HCT116 (cell line): ENCODE measurements around the gene THOC1. TPM values are rescaled to one million over a fixed set of nuclear protein-coding genes. Genes with fewer than 3 reads are reported as not detected.

Source experiments
- ATAC-seq: fragments of 200-7000 bp; cut with Tn5 transposase; 2 replicates; pipeline ENCODE4 v1.9.1; 2020; ENCODE audit warnings: mild to moderate bottlenecking, moderate library complexity
- BruUV-seq: library from RNA; stranded (reverse); fragments of 400-500 nt; replicated peaks from 2 replicates; lab custom pipeline; 2021; lab: Mats Ljungman, UMichigan
- CTCF ChIA-PET: fragments of 300-600 bp; sonication (Branson Sonifier 250); formaldehyde crosslinking; loops from one replicate; lab custom pipeline; 2021; ENCODE audit warnings: antibody characterized with exemption; lab: Charles Lee
- POLR2A ChIA-PET: fragments of 300-600, 350-600 bp; sonication (Branson Sonifier 250); formaldehyde crosslinking; loops from one replicate; lab custom pipeline; 2021; ENCODE audit warnings: antibody characterized with exemption; lab: Charles Lee
- RAD21 ChIA-PET, 2 experiments: fragments of 300-600 bp; sonication (Branson Sonifier 250); formaldehyde crosslinking; loops; one replicate each; lab custom pipeline; 2023; ENCODE audit warnings: low total read pairs in 2 of 2; ENCODE audit not compliant: uncharacterized antibody in 2 of 2, unreplicated experiment in 2 of 2, low non-redundant PET in 1 of 2; lab: Charles Lee
- DNase-seq: peaks from one replicate; pipeline ENCODE4 v3.0.0-alpha.2; 2010; ENCODE audit warnings: low read depth, low spot score
- H2AFZ ChIP-seq: fragments of 200-600 bp; shearing (Covaris generic), sonication (generic); 2 replicates; pipeline ENCODE4 v1.6.1; 2017; ENCODE audit warnings: low read depth, mixed run types, mixed read lengths, antibody characterized with exemption, low read length; ENCODE audit not compliant: poor library complexity, severe bottlenecking
- H3K27ac ChIP-seq: 2 replicates; pipeline ENCODE4 v1.5.1; 2012; ENCODE audit warnings: low read depth, low read length
- H3K27me3 ChIP-seq: fragments of 200-600 bp; sonication (generic); 2 replicates; pipeline ENCODE4 v1.6.1; 2016; ENCODE audit warnings: mixed run types, low read length, mixed read lengths; ENCODE audit not compliant: insufficient read depth
- H3K36me3 ChIP-seq, 2 experiments: fragments of 200-500 bp in 1 of 2; fragments of 200-600 bp in 1 of 2; sonication (Bioruptor generic) in 1 of 2; sonication (generic) in 1 of 2; 2 replicates each; pipeline versions ENCODE4 v1.5.1 to v1.6.1; 2014 to 2016; ENCODE audit warnings: low read length in 2 of 2, inconsistent platforms in 1 of 2, mixed read lengths in 1 of 2, mixed run types in 1 of 2; ENCODE audit not compliant: insufficient read depth in 2 of 2, control insufficient read depth in 1 of 2
- H3K4me1 ChIP-seq, 2 experiments: fragments of 200-600 bp in 1 of 2; sonication (generic) in 1 of 2; 2 replicates each; pipeline versions ENCODE4 v1.5.1 to v1.6.1; 2012 to 2017; ENCODE audit warnings: low read length in 2 of 2, inconsistent platforms in 1 of 2, mild to moderate bottlenecking in 1 of 2, mixed read lengths in 1 of 2, mixed run types in 1 of 2, moderate library complexity in 1 of 2; ENCODE audit not compliant: insufficient read depth in 2 of 2, control insufficient read depth in 1 of 2
- H3K4me2 ChIP-seq: fragments of 200-600 bp; sonication (generic); 2 replicates; pipeline ENCODE4 v1.6.1; 2017; ENCODE audit warnings: mixed run types, low read length, mixed read lengths
- H3K4me3 ChIP-seq, 2 experiments: fragments of 200-600 bp in 1 of 2; sonication (generic) in 1 of 2; replicated peaks in 1 of 2; 2 replicates each; pipeline ENCODE4 v1.5.1; 2011 to 2016; ENCODE audit warnings: low read length in 2 of 2, control low read depth in 1 of 2, low read depth in 1 of 2, mild to moderate bottlenecking in 1 of 2, mixed read lengths in 1 of 2, mixed run types in 1 of 2
- H3K79me2 ChIP-seq: fragments of 200-600 bp; sonication (generic); 2 replicates; pipeline ENCODE4 v1.6.1; 2017; ENCODE audit warnings: mild to moderate bottlenecking, mixed run types, low read length, moderate library complexity, mixed read lengths; ENCODE audit not compliant: insufficient read depth
- H3K9ac ChIP-seq: fragments of 200-600 bp; sonication (generic); 2 replicates; pipeline ENCODE4 v1.6.1; 2016; ENCODE audit warnings: low read length, mixed read lengths
- H3K9me2 ChIP-seq: fragments of 200-600 bp; sonication (generic), shearing (Covaris generic); 2 replicates; pipeline ENCODE4 v1.6.1; 2017; ENCODE audit warnings: mixed run types, mild to moderate bottlenecking, moderate library complexity; ENCODE audit not compliant: insufficient read depth
- H3K9me3 ChIP-seq, 2 experiments: fragments of 200-500 bp in 1 of 2; fragments of 200-600 bp in 1 of 2; sonication (Bioruptor generic) in 1 of 2; sonication (generic) in 1 of 2; 2 replicates each; pipeline ENCODE4 v1.6.1; 2014 to 2017; ENCODE audit warnings: low read length in 2 of 2, mixed read lengths in 2 of 2, inconsistent platforms in 1 of 2, low read depth in 1 of 2, mild to moderate bottlenecking in 1 of 2, mixed run types in 1 of 2, moderate library complexity in 1 of 2; ENCODE audit not compliant: control insufficient read depth in 1 of 2, insufficient read depth in 1 of 2
- H4K20me1 ChIP-seq: fragments of 200-600 bp; sonication (generic), shearing (Covaris generic); 2 replicates; pipeline ENCODE4 v1.6.1; 2017; ENCODE audit warnings: mixed run types, mild to moderate bottlenecking, moderate library complexity; ENCODE audit not compliant: insufficient read depth
- CBX3 ChIP-seq: IDR thresholded peaks from 2 replicates; pipeline ENCODE4 v1.6.1; 2012; ENCODE audit warnings: low read depth
- CEBPB ChIP-seq: IDR thresholded peaks from 2 replicates; pipeline ENCODE4 v1.6.1; 2012; ENCODE audit warnings: low read depth
- CTCF ChIP-seq, 3 experiments: fragments of 200-600 bp in 1 of 3; sonication (generic) in 1 of 3; IDR thresholded peaks in 2 of 3; conservative IDR thresholded peaks in 1 of 3; 2 replicates each; pipeline ENCODE4 v1.5.1; 2012 to 2017; ENCODE audit warnings: low read depth in 2 of 3, low read length in 2 of 3, antibody characterized with exemption in 1 of 3, borderline replicate concordance in 1 of 3, control low read depth in 1 of 3, mild to moderate bottlenecking in 1 of 3, mixed read lengths in 1 of 3, mixed run types in 1 of 3, moderate library complexity in 1 of 3; ENCODE audit not compliant: insufficient read depth in 1 of 3
- ELF1 ChIP-seq: IDR thresholded peaks from 2 replicates; pipeline ENCODE4 v1.6.1; 2012; ENCODE audit warnings: low read depth, borderline replicate concordance
- EZH2phosphoT487 ChIP-seq: fragments of 200-600 bp; IDR thresholded peaks from 2 replicates; pipeline ENCODE4 v1.6.1; 2018; ENCODE audit warnings: antibody characterized with exemption, borderline replicate concordance
- FOSL1 ChIP-seq: IDR thresholded peaks from 2 replicates; pipeline ENCODE4 v1.6.1; 2012; ENCODE audit warnings: low read depth
- JUND ChIP-seq: IDR thresholded peaks from 2 replicates; pipeline ENCODE4 v1.6.1; 2012
- POLR2A ChIP-seq: IDR thresholded peaks from 2 replicates; pipeline ENCODE4 v1.7.0; 2011; ENCODE audit warnings: borderline replicate concordance; ENCODE audit not compliant: insufficient read depth, insufficient read length; ENCODE audit errors: extremely low read depth
- POLR2AphosphoS5 ChIP-seq: IDR thresholded peaks from 2 replicates; pipeline ENCODE4 v1.6.1; 2011; ENCODE audit warnings: mild to moderate bottlenecking, low read depth, low read length, moderate library complexity
- RAD21 ChIP-seq: IDR thresholded peaks from 2 replicates; pipeline ENCODE4 v1.6.1; 2012; ENCODE audit warnings: low read depth, mild to moderate bottlenecking
- SIN3A ChIP-seq: IDR thresholded peaks from 2 replicates; pipeline ENCODE4 v1.6.1; 2012; ENCODE audit warnings: low read depth
- SP1 ChIP-seq: IDR thresholded peaks from 2 replicates; pipeline ENCODE4 v1.6.1; 2012; ENCODE audit warnings: low read depth
- SRF ChIP-seq: IDR thresholded peaks from 2 replicates; pipeline ENCODE4 v1.6.1; 2012; ENCODE audit warnings: low read depth
- TCF7L2 ChIP-seq: IDR thresholded peaks from 2 replicates; pipeline ENCODE4 v1.7.0; 2011; ENCODE audit warnings: borderline replicate concordance, inconsistent platforms; ENCODE audit not compliant: insufficient read depth, insufficient read length; ENCODE audit errors: extremely low read depth
- ZBTB33 ChIP-seq: IDR thresholded peaks from 2 replicates; pipeline ENCODE4 v1.6.1; 2011; ENCODE audit warnings: mild to moderate bottlenecking, low read length, moderate library complexity; ENCODE audit not compliant: insufficient replicate concordance; ENCODE audit errors: extremely low read depth
- ZFX ChIP-seq: fragments of 450-650 bp; IDR thresholded peaks from 2 replicates; pipeline ENCODE4 v1.6.1; 2017
- ZNF274 ChIP-seq: fragments of 200-500 bp; sonication (Bioruptor generic); IDR thresholded peaks from 2 replicates; pipeline ENCODE4 v1.6.1; 2014; ENCODE audit warnings: mild to moderate bottlenecking, low read depth, low read length, inconsistent platforms
- intact Hi-C: fragments of 100-400 bp; cut with micrococcal nuclease; formaldehyde crosslinking; loops from 2 replicates; pipeline ENCODE4 v1.10.0; 2022
- total RNA-seq: library from RNA; stranded (reverse); gene quantifications from one replicate; pipeline ENCODE4 v1.2.1, GENCODE V29; 2021; ENCODE audit not compliant: unreplicated experiment
- TF ChIP-seq, protein P1 (sequence below): IDR thresholded peaks from 2 replicates; pipeline ENCODE4 v1.6.1; 2012; ENCODE audit warnings: low read depth
- TF ChIP-seq, protein P2 (sequence below): IDR thresholded peaks from 2 replicates; pipeline ENCODE4 v1.6.1; 2012
- TF ChIP-seq, protein P3 (sequence below): IDR thresholded peaks from 2 replicates; pipeline ENCODE4 v1.6.1; 2012

THOC1 gene
- total RNA-seq, 1 experiment from 2014 or later, result 26.0 TPM

DNA sequence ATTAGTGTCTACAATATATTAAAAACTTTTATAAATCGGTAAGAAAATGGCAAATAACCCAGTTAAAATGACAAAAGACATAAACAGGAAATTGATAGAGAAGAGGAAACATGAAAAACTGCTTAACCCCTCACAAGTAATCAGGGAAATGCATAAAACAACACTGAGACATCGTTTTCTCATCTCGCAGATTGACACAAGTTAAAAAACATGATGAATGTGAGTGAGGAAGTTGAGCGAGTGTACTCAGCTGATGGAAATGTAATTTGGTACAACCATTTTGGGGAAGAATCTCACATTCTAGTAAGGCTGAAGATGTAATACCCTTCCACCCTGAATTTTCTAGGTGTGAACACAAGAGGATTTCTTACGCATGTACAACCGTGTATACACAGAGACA lies 18.0 kb upstream of the THOC1 start:
- ChIA-PET POLR2A (no interaction called here), CTCF (no interaction called here)
- no peaks in the 10 kb centered on the region for H3K9me3 ChIP-seq

More for the DNA sequence above, 18.0 kb upstream of the THOC1 start:
- TF ChIP-seq, protein P1, sequence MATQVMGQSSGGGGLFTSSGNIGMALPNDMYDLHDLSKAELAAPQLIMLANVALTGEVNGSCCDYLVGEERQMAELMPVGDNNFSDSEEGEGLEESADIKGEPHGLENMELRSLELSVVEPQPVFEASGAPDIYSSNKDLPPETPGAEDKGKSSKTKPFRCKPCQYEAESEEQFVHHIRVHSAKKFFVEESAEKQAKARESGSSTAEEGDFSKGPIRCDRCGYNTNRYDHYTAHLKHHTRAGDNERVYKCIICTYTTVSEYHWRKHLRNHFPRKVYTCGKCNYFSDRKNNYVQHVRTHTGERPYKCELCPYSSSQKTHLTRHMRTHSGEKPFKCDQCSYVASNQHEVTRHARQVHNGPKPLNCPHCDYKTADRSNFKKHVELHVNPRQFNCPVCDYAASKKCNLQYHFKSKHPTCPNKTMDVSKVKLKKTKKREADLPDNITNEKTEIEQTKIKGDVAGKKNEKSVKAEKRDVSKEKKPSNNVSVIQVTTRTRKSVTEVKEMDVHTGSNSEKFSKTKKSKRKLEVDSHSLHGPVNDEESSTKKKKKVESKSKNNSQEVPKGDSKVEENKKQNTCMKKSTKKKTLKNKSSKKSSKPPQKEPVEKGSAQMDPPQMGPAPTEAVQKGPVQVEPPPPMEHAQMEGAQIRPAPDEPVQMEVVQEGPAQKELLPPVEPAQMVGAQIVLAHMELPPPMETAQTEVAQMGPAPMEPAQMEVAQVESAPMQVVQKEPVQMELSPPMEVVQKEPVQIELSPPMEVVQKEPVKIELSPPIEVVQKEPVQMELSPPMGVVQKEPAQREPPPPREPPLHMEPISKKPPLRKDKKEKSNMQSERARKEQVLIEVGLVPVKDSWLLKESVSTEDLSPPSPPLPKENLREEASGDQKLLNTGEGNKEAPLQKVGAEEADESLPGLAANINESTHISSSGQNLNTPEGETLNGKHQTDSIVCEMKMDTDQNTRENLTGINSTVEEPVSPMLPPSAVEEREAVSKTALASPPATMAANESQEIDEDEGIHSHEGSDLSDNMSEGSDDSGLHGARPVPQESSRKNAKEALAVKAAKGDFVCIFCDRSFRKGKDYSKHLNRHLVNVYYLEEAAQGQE, result no peak
- no peak for TF ChIP-seq EZH2phosphoT487
- no peak for TF ChIP-seq CEBPB
- no peak for TF ChIP-seq SRF
- no peak for TF ChIP-seq TCF7L2
- TF ChIP-seq ZBTB33, result no peak
- TF ChIP-seq SIN3A, result no peak
- TF ChIP-seq ZNF274, result no peak
- no peak for TF ChIP-seq SP1
- TF ChIP-seq, protein P2, sequence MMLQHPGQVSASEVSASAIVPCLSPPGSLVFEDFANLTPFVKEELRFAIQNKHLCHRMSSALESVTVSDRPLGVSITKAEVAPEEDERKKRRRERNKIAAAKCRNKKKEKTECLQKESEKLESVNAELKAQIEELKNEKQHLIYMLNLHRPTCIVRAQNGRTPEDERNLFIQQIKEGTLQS, result no peak
- no peak for TF ChIP-seq CTCF (IDR thresholded peaks at IDR 0.05 in 2 of 3, conservative IDR thresholded peaks at IDR 0.05 in 1 of 3; ENCODE audit: borderline replicate concordance in 1 of 3, insufficient read depth in 1 of 3, low read depth in 2 of 3, low read length in 2 of 3)
- no peak for TF ChIP-seq POLR2A
- TF ChIP-seq JUND, result no peak
- TF ChIP-seq RAD21, result no peak
- no peak for TF ChIP-seq CBX3
- TF ChIP-seq ZFX, result no peak
- no peak for TF ChIP-seq POLR2AphosphoS5
- no peak for TF ChIP-seq ELF1
- TF ChIP-seq FOSL1, result no peak
- TF ChIP-seq, protein P3, sequence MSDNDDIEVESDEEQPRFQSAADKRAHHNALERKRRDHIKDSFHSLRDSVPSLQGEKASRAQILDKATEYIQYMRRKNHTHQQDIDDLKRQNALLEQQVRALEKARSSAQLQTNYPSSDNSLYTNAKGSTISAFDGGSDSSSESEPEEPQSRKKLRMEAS, result no peak
- no TSS peak for BruUV-seq
- ATAC-seq (no peak), DNase-seq (no peak)
- RAD21 ChIA-PET, result interaction anchor here in 1 of 2 experiments (0.6 kb wide), 1 partner anchor 332 kb away, joined by 3 read pairs; no protein-coding TSS in a partner anchor
- H3K4me2 ChIP-seq, result no peak overlapping the region
- no peak overlapping the region for H3K9ac ChIP-seq
- no peaks in the 10 kb centered on the region for H3K4me1 ChIP-seq
- no peaks in the 10 kb centered on the region for H3K9me2 ChIP-seq
- no peaks in the 10 kb centered on the region for H3K79me2 ChIP-seq
- H3K4me3 ChIP-seq, result no peak overlapping the region
- no peaks in the 10 kb centered on the region for H3K27me3 ChIP-seq
- peak overlapping the region; percentile 45 for H2AFZ ChIP-seq
- H3K27ac ChIP-seq, result no peak overlapping the region
- no peaks in the 10 kb centered on the region for H4K20me1 ChIP-seq
- intact Hi-C loops, result loop anchor here (1.0 to 10.0 kb wide), 3 partner anchors 191 to 549 kb away; no protein-coding TSS in a partner anchor
- H3K36me3 ChIP-seq, result no peaks in the 10 kb centered on the region
